GM12801 (cell line): ENCODE data around the gene LINC01488.

ENCODE experiments used
- CTCF ChIP-seq: IDR thresholded peaks from one replicate; pipeline ENCODE4 v1.5.1; 2011; ENCODE audit warnings: control low read depth; ENCODE audit not compliant: insufficient read length; ENCODE audit errors: extremely low read depth

The LINC01488 gene

GRCh38 chr11:69504576-69505335, 23.3 kb downstream of the LINC01488 start:
- no peak for TF ChIP-seq CTCF

DNA sequence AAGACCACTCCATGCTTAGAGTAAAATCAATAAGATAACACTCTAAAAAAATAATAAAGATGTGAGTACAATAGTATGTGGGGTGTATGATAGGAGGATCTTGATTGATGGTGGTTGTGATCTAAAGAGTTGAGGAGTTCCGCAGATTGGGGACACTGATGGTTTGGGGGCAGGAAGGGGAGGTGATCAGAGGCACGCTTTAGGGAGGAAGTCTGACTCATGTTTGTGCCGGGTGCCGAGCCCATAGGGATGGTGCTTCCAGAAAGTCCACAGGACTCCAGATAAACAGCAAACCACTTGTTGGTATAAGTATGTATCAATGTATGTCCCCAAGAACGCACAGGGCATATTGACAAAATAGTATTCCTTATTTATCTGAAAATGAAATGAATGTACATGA, 27.5 kb downstream of the LINC01488 start:
- no peak for TF ChIP-seq CTCF

DNA sequence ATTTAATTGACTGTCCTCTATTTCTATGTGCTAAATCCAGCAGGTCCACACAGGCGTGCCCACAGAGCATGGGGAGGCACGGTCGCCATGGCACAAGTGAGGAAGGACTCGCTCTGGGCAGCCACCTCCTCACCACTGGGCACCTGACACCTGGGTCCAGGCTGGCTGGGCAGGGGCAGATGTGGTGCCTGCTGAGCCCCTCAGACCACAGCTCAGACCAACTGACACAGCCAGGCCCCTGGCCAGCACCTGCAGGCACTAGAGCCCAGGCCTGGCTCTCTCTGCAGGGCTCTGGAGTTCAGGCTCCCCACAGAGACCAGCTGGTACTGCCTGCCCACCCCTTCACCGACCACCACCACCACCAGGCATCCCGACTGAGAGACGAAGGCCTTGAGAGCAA, 27.9 kb downstream of the LINC01488 start:
- no peak for TF ChIP-seq CTCF

DNA sequence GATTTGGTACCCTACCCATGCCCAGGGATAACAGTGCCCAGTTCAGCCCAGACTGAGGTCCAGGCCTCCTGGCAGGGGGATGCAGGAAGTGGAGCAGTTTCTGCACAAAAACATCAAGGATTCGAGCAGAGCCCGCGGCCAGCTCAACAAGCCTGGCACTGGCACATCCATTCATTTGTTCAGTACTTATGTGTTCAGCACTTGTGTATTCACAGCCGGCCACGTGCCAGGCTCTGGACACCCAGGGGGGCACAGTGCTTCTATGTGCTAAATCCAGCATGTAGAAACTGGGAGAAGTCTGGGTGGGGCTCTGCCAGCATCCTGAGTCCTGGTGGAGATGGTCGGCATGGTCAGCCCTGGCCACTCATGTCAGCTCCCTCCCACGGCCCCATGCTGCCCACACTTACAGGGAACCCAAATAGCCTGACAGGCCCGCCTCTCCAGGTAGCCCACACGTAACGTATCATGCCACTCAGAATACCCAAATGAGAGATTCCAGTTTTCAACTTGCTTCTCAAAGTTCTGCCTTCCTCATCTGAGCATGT, 28.5 kb downstream of the LINC01488 start:
- no peak for TF ChIP-seq CTCF

- no peak for TF ChIP-seq CTCF
Measured at GRCh38 chr11:69510471-69511357, 29.3 kb downstream of the LINC01488 start.

GRCh38 chr11:69511358-69512055, 30.0 kb downstream of the LINC01488 start:
- TF ChIP-seq CTCF: no peak

DNA sequence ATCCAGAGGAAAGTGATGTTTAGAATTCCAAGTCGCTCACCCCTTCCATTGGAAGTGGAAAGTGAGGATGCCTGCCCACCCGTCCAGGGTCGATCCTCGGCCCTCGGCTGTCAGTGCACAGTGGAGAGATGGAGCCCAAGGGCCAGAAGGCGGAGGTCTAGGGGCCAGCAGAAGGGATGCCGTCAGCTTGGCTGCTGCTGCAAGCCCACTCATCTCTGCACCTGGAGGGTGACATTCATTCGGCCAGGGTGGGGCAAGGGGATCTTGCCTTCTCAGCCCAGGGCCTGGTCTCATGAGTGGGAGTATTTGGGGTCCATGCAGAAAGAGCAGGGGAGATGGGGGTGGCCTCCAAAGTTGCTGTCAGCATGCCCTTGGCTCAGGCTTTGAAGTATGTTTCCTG, 30.7 kb downstream of the LINC01488 start:
- no peak for TF ChIP-seq CTCF
